Measurements from ENCODE around the gene ADM5.

Gene ADM5, protein sequence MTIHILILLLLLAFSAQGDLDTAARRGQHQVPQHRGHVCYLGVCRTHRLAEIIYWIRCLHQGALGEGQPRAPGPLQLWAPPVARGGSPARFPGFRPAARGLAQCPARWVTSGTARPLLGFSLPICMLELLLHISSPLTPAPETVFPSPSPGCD

DNA sequence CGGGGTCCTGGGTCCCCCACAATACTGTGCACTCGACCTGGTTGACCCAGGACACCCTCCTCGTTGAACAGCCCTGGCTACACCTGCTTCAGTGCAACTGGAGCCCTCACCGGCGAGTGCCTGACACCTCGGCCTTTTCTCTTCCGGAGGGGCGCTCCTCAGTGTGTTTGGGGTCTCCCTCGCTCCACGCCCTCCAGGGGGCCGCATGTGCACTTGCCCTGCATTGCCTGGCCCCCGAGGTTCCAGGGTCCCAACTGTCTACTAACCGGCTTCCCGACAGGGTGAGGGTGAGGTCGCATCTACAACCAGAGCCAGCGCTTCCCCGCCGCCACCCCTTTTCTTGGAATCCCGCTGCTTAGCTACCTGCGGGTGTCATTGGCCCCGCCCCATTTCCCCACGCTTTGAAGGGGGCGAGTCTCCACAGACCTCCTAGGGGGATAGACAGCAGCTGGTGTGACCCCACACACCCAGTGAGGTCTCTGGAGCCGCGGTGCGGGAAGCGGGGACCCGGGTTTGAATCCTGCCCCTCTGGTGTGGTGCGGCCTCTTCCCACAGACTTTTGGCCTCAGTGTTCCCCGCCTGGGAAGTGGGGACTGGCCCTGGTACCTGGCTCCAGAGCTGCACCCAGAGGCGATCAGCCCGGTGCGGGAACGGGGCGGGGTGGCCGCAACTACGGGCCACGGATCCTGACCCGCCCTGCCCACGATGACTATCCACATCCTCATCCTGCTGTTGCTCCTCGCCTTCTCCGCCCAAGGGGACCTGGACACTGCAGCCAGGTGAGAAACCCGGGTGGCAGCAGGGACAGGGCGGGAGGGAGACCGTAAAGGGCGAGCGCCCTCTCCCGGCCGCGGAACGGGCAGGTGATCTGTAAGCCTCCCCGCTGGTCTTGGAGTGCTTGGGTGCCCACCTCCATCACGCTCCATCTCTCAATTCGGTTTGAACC is at the start of gene ADM5:
ADM5 (plus strand) TSS at position 462 of the 946 bp plus-strand sequence; CDS start at position 706, 244 bp downstream.
- in situ Hi-C loops (cut with HindIII; ENCODE audit: low sequenced_read_pairs) = no loop called here

- in situ Hi-C loops (cut with HindIII; ENCODE audit: low sequenced_read_pairs) = no loop called here
Measured at GRCh38 chr19:49640113-49640898, 49.1 kb upstream of the ADM5 start, which contains the start of gene RRAS. Gene RRAS (minus strand): TSS chr19:49640143. CDS start chr19:49640098, 45 bp downstream.

DNA sequence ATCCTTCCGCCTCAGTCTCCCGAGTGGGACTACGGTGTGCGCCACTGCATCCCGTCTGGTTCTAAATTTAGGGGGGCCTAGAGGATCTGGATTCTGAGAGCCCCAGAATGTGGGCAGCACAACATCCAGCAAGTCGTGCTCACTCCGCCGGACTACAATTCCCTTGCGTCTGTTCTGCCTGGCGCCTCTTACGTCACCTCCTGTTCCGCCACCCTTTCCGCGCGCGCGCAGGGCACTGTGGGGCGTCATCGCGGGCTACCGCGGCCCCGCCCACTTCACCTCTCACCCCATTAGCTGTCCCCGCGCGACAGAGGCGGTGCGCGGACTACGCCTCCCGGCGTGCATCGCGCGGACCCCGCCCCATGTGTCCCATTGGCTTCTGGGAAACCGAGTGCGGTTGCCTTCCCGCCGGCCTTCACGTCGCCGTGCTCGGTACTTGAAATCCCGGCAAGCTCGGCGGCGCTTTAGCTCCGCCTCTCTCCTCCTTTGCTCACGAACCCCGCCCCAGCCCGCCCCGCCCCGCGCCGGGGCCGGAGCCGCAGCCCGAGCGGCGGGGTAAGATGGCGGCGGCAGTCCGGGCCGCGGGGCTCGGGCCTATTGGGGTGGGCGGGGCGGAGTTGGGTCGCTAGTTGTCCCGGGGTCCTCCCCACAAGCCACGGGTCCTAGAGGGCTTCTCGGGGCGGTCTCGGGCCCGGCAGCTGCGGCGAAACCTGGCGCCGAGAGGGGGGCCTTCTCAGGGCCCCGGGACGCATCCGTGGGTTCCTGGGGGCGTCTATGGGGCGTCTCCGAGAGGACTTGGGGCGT is 47.5 kb upstream of the ADM5 start, which contains the start of gene SCAF1:
SCAF1 (plus strand) TSS at position 522 of the 804 bp plus-strand sequence. CDS start 2,818 bp downstream, outside the sequence.
- in situ Hi-C loops (cut with HindIII; ENCODE audit: low sequenced_read_pairs) = no loop called here

GRCh38 chr19:49642492-49643035 is 46.8 kb upstream of the ADM5 start:
- in situ Hi-C loops (cut with HindIII; ENCODE audit: low sequenced_read_pairs) = no loop called here

- in situ Hi-C loops (cut with HindIII; ENCODE audit: low sequenced_read_pairs) = no loop called here
Measured at GRCh38 chr19:49643466-49643865, 45.9 kb upstream of the ADM5 start.

GRCh38 chr19:49645592-49645991 is 43.8 kb upstream of the ADM5 start:
- in situ Hi-C loops (cut with HindIII; ENCODE audit: low sequenced_read_pairs) = no loop called here

DNA sequence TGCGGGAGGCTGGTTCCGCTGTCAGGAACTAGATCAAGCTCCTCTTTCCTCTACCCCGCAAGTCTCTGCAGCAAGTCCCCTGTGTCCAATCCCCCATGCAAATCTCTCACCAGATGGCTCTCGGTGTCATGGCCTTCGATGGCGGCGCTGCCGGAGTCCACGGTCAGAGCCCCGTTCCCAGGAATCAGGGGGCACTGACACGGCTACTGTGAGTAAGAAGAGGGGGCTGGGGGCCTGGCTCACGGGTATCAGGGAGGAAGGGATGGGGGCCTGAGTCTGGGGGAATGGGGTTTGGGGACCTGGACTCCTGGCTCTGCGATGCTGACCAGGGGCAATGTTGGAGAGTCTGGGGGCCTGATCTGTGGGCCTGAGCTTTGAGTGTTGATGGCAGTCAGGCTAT is 43.4 kb upstream of the ADM5 start:
- in situ Hi-C loops (cut with HindIII; ENCODE audit: low sequenced_read_pairs) = no loop called here

DNA sequence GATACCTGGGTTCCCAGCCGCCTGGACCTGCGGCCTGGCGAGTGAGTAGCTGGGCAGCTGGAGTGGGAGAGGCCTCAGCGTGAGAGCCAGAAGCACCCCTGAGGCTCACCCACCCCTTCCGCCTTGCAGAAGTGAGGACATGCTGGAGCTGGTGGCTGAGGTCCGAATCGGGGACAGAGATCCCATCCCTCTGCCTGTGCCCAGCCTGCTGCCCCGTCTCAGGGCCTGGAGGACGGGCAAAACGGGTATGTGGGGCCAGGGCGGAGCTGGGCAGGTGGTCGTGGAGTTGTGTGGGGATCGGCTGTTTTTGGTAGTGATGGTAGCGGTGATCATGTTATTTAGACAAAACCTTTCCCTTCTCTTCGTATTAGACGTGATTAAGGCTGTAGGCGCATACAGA is 42.8 kb upstream of the ADM5 start:
- in situ Hi-C loops (cut with HindIII; ENCODE audit: low sequenced_read_pairs) = no loop called here

GRCh38 chr19:49651029-49651819 is 38.2 kb upstream of the ADM5 start:
- in situ Hi-C loops (cut with HindIII; ENCODE audit: low sequenced_read_pairs) = no loop called here

- in situ Hi-C loops (cut with HindIII; ENCODE audit: low sequenced_read_pairs) = no loop called here
Measured at GRCh38 chr19:49651820-49652550, 37.4 kb upstream of the ADM5 start.

GRCh38 chr19:49652551-49653465 is 36.6 kb upstream of the ADM5 start:
- in situ Hi-C loops (cut with HindIII; ENCODE audit: low sequenced_read_pairs) = no loop called here

- in situ Hi-C loops (cut with HindIII; ENCODE audit: low sequenced_read_pairs) = no loop called here
Measured at GRCh38 chr19:49653466-49653806, 36.0 kb upstream of the ADM5 start.

- in situ Hi-C loops (cut with HindIII; ENCODE audit: low sequenced_read_pairs) = no loop called here
Measured at GRCh38 chr19:49654581-49654980, 34.8 kb upstream of the ADM5 start.

DNA sequence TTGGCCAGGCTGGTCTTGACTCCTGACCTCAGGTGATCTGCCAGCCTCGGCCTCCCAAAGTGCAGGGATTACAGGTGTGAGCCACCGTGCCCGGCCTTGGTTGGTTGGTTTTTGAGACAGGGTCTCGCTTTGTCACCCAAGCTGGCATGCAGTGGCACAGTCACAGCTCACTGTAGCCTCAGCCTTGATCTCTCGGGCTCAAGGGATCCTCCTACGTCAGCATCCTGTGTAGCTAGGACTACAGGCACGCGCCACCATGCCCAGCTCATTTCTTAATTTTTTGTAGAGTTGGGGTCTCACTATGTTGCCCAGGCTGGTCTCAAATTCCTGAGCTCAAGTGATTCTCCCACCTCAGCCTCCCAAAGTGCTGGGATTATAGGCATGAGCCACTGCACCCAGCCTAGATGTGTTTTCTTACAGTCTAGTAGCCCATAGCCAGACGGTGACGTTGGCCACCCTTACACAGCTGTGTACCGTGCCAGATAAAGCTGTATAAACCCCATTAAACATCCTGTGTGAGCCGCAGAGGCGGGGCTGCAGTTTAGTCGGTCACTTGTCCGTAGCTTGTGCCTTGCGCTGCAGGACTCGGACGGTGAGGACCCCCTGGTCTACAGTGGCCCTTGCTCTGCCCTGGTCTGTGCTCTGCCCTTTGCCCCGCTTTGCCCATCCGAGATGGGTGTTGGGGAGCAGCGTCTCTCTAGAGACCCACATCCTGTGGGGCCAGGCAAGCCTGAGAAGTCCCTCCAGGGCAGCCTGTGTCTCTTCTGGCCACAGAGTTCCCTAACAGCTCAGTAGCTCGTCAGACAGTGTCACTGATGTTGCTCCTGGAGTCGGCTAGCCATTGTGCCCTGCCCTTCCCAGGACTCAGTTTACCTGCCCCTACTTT is 33.6 kb upstream of the ADM5 start:
- in situ Hi-C loops (cut with HindIII; ENCODE audit: low sequenced_read_pairs) = no loop called here

GRCh38 chr19:49656456-49657109 is 32.8 kb upstream of the ADM5 start:
- in situ Hi-C loops (cut with HindIII; ENCODE audit: low sequenced_read_pairs) = no loop called here

DNA sequence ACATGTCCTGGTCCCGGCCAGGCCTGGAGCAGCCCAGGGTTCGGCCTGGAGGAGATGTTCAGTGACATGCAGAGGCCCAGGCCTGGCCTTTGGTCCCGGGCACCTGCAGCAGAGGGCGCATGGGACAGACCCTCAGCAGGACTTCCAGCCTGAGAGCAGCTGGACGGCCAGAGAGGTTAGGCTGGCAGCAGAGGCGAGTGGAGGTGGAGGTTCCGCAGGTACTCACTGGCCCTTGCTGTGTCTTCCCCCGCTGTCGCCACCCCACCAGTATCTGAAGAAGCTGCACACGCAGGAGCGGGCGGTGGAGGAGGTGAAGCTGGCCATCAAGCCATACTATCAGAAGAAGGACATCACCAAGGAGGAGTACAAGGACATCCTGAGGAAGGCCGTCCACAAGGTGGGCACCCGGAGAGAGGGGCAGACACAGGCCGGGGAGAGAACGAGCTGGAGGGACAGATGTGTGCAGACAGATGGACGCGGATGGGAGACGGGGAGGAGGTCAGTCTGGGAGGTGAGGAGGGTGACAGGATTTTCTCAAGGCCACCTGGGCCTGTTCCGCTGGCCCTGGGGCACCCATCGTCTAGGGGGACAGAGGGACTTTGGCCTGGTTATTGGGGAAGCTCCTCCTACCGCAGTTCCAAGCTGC is 31.8 kb upstream of the ADM5 start:
- in situ Hi-C loops (cut with HindIII; ENCODE audit: low sequenced_read_pairs) = no loop called here

Data from DLD1 (cell line).